Sigmoid colon (tissue), 7 donors: Measurements from ENCODE around the gene TBC1D8B. TPM values are rescaled to one million over a fixed set of nuclear protein-coding genes. Genes with fewer than 3 reads are reported as not detected.
"Not testable (repeated sequence)": the region's sequence is repeated elsewhere in the genome, so short reads cannot be mapped to it uniquely, and the experiment has no call there.

Source experiments
- DNase-seq: peaks from one replicate; pipeline ENCODE4 v3.0.0-alpha.2; 2019
- H3K27ac ChIP-seq, 4 donors: fragments of 200-600 bp; sonication (generic); one replicate each; pipeline ENCODE4 v1.5.1; 2016 to 2019; ENCODE audit warnings: mild to moderate bottlenecking in 1 of 4
- H3K27me3 ChIP-seq, 3 donors: fragments of 200-600 bp; sonication (generic); one replicate each; pipeline ENCODE4 v1.5.1; 2019; ENCODE audit warnings: mild to moderate bottlenecking in 1 of 3
- H3K36me3 ChIP-seq, 4 donors: fragments of 200-600 bp; sonication (generic); one replicate each; pipeline ENCODE4 v1.5.1; 2016 to 2019
- H3K4me1 ChIP-seq, 4 donors: fragments of 200-600 bp; sonication (generic); one replicate each; pipeline ENCODE4 v1.5.1; 2017 to 2019
- H3K4me3 ChIP-seq, 4 donors: fragments of 200-600 bp; sonication (generic); one replicate each; pipeline ENCODE4 v1.5.1; 2017 to 2019; ENCODE audit warnings: mild to moderate bottlenecking in 2 of 4, moderate library complexity in 1 of 4
- H3K9me3 ChIP-seq, 4 donors: fragments of 200-600 bp in 3 of 4; sonication (generic) in 3 of 4; one replicate each; pipeline versions ENCODE4 v1.5.1 to v1.6.1; 2013 to 2019
- EP300 ChIP-seq, 4 donors: sonication (generic); formaldehyde crosslinking; IDR thresholded peaks; one replicate each; pipeline ENCODE4 v1.6.1; 2017; ENCODE audit warnings: antibody characterized with exemption in 4 of 4
- POLR2A ChIP-seq, 2 donors: fragments of 450-650 bp; IDR thresholded peaks; one replicate each; pipeline ENCODE4 v1.6.1; 2016; ENCODE audit warnings: antibody characterized with exemption in 2 of 2, mild to moderate bottlenecking in 2 of 2, moderate library complexity in 2 of 2
- POLR2AphosphoS5 ChIP-seq, 4 donors: sonication (generic); formaldehyde crosslinking; IDR thresholded peaks; one replicate each; pipeline ENCODE4 v1.6.1; 2017; ENCODE audit warnings: antibody characterized with exemption in 4 of 4
- WGBS, 2 donors: extraction: QIAGEN DNeasy Blood & Tissue Kit; methylation state at CpG; one replicate each; pipeline ENCODE4 v1.1.7; 2013; 5-methylcytosine and 5-hydroxymethylcytosine counted together
- intact Hi-C: fragments of 100-400 bp; cut with DNase I; formaldehyde crosslinking; loops from one replicate; pipeline ENCODE4 v1.15.1; 2023
- polyA plus RNA-seq, 3 donors: library from polyadenylated mRNA; stranded (reverse); fragments of 200-250 nt; gene quantifications; one replicate each; pipeline ENCODE4 v1.2.3, GENCODE V29; 2013
- total RNA-seq, 4 donors: library from RNA; depleted of rRNA; stranded (reverse); fragments of >200 nt; gene quantifications; one replicate each; pipeline ENCODE4 v1.1.0, GENCODE V29; 2016
- TF ChIP-seq, protein P1 (sequence below), 4 experiments: fragments of 450-650 bp in 3 of 4; fragments of 200-600 bp in 1 of 4; IDR thresholded peaks; one replicate each; pipeline ENCODE4 v1.5.1; 2016 to 2019; ENCODE audit warnings: antibody characterized with exemption in 4 of 4, mild to moderate bottlenecking in 3 of 4, moderate library complexity in 2 of 4
- donor health status: healthy with polysubstance abuse.
- donor health status: Bipolar disorder and iron deficiency.
- donor health status: healthy.

Gene TBC1D8B
- total RNA-seq (1 to 10 TPM; 4.5 to 9.4 (median 5.7) TPM), polyA plus RNA-seq (1 to 10 TPM; 3.3 to 5.3 (median 3.6) TPM)

DNA sequence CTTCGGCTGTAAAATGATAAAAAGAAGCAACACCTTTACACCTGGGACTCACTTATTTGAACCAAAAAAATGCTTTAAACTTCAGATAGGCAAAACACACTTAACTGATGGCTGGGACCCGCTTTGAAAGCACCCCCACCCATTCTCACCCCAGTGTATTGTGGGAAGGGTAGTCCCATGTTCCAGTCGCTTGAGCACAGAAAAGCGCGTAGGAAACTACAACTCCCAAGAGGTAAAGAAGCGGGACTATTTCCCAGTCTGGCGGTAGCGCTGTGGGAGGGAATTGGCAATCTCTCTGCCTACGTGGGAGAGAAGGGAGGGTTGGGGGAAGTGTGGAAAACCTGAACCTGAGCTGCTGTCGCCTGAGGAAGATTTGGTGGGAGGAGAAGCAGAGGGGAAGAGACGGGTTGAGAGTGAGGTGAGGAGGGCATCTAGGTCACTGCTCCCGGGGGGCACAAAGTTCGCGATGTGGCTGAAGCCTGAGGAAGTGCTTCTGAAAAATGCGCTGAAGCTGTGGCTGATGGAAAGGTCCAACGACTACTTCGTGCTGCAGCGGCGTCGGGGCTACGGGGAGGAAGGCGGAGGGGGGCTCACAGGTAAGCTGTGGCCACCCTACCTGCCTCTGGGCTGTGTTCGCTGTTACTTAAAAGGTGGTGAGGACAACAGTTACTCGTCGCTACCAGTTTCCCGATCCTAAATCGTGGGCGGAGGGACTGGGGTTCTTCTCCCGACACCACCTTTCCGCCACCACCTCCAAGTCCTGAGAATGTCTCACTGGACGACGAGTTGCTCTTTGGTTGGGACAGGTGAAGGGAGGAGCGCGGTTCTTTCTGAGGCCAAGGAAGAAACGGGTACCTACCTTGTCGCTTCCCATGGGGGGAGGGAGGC lies at the start of gene TBC1D8B:
TSS of gene TBC1D8B (plus strand) at position 286 of the 888 bp plus-strand sequence. CDS start at position 467, 181 bp downstream.
- Histone ChIP-seq H3K4me3 (peak within 1 kb of the TSS; percentile 44 to 67 (median 61)), H3K9me3 (no peaks in the 10 kb centered on the region), H3K27ac (peak within 1 kb of the TSS; percentile 40 to 56 (median 48)), H3K27me3 (no peaks in the 10 kb centered on the region), H3K4me1 (no peaks in the 10 kb centered on the region), H3K36me3 (no peaks in the 10 kb centered on the region)
- TF ChIP-seq POLR2AphosphoS5 (IDR thresholded peaks at IDR 0.05) (peak; percentile 60 to 81 (median 66)), POLR2A (IDR thresholded peaks at IDR 0.05) (no peak)
- intact Hi-C loops, result loop anchor here (5.0 kb wide), 1 partner anchor 190 kb away; the partner anchor contains the start of gene RADX
- peak; percentile 89 for DNase-seq
- WGBS, 2 donors, result 1% methylated on average over 36 of the region's 36 CpGs

DNA sequence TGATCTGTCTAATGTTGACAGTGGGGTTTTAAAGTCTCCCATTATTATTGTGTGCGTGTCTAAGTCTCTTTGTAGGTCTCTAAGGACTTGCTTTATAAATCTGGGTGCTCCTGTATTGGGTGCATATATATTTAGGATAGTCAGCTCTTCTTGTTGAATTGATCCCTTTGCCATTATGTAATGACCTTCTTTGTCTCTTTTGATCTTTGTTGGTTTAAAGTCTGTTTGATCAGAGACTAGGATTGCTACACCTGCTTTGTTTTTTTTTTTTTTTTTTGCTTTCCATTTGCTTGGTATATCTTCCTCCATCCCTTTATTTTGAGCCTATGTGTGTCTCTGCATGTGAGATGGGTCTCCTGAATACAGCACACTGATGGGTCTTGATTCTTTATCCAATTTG lies 33.2 kb upstream of the TBC1D8B start:
- DNase-seq, H3K9me3 ChIP-seq, H3K27ac ChIP-seq, H3K27me3 ChIP-seq, H3K4me1 ChIP-seq, intact Hi-C loops, H3K4me3 ChIP-seq, H3K36me3 ChIP-seq: not testable (repeated sequence)
- WGBS, 2 donors, result 82 to 88% methylated on average over 1 of the region's 1 CpG

DNA sequence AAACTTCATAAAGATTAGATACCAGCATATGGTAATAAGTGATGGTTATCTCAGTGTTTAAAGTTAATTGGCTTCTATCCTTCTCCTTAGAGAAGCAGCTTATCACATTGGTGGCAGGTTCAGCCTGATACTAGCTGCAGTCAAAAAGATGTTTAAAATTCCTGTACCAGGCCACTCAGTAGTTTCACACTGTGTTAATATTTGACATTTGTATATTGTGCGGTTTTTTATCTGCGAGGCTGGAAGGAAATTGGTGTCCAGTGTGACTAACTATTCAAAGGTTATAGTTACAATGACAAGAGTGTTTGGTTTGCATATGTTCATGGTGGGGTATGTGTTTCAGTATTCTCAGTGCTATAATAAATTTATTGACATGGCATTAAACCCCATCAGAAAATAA lies 27.5 kb upstream of the TBC1D8B start:
- intact Hi-C loops, result no loop called here
- DNase-seq, result no peak
- no peaks in the 10 kb centered on the region for H3K9me3 ChIP-seq
- WGBS, 2 donors, result 32 to 63% methylated on average over 2 of the region's 2 CpGs
- no peaks in the 10 kb centered on the region for H3K27me3 ChIP-seq
- TF ChIP-seq, protein P1, sequence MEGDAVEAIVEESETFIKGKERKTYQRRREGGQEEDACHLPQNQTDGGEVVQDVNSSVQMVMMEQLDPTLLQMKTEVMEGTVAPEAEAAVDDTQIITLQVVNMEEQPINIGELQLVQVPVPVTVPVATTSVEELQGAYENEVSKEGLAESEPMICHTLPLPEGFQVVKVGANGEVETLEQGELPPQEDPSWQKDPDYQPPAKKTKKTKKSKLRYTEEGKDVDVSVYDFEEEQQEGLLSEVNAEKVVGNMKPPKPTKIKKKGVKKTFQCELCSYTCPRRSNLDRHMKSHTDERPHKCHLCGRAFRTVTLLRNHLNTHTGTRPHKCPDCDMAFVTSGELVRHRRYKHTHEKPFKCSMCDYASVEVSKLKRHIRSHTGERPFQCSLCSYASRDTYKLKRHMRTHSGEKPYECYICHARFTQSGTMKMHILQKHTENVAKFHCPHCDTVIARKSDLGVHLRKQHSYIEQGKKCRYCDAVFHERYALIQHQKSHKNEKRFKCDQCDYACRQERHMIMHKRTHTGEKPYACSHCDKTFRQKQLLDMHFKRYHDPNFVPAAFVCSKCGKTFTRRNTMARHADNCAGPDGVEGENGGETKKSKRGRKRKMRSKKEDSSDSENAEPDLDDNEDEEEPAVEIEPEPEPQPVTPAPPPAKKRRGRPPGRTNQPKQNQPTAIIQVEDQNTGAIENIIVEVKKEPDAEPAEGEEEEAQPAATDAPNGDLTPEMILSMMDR (IDR thresholded peaks at IDR 0.05), result no peak
- TF ChIP-seq POLR2A (IDR thresholded peaks at IDR 0.05) (no peak), EP300 (IDR thresholded peaks at IDR 0.05) (no peak)
- no peaks in the 10 kb centered on the region for H3K4me1 ChIP-seq
- no peaks in the 10 kb centered on the region for H3K36me3 ChIP-seq
- H3K4me3 ChIP-seq, result no peak overlapping the region
- no peak overlapping the region for H3K27ac ChIP-seq

DNA sequence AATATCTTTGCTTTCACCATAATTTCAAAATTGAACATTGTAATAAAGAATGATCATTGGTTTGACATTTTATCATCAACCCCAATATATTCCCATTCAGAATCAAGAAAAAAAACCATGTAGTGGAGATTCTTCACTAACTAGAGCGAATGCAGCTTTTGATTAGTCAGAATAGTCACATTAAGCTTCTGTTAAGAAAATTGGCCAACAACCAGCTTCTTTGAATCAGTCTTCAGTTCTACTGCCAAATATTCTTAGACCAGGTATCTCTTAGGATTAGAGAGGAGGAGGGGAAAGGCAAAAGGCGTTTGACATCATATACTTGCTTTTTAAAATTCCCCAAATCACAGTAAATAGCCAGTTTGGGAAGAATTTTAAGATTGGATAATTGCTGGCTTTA lies 22.2 kb upstream of the TBC1D8B start:
- Histone ChIP-seq H3K36me3 (no peaks in the 10 kb centered on the region), H3K9me3 (no peaks in the 10 kb centered on the region), H3K4me1 (no peaks in the 10 kb centered on the region), H3K4me3 (no peak overlapping the region), H3K27ac (no peak overlapping the region), H3K27me3 (peaks cover 0 to under 1% (median 0%) of the 10 kb centered on the region in 3 donors)
- intact Hi-C loops, result no loop called here
- WGBS, 2 donors, result 33 to 68% methylated on average over 2 of the region's 2 CpGs
- DNase-seq, result no peak
- TF ChIP-seq, protein P1 (IDR thresholded peaks at IDR 0.05), result no peak
- TF ChIP-seq EP300 (IDR thresholded peaks at IDR 0.05), result no peak
- no peak for TF ChIP-seq POLR2A (IDR thresholded peaks at IDR 0.05)
- no peak for TF ChIP-seq POLR2AphosphoS5 (IDR thresholded peaks at IDR 0.05)

DNA sequence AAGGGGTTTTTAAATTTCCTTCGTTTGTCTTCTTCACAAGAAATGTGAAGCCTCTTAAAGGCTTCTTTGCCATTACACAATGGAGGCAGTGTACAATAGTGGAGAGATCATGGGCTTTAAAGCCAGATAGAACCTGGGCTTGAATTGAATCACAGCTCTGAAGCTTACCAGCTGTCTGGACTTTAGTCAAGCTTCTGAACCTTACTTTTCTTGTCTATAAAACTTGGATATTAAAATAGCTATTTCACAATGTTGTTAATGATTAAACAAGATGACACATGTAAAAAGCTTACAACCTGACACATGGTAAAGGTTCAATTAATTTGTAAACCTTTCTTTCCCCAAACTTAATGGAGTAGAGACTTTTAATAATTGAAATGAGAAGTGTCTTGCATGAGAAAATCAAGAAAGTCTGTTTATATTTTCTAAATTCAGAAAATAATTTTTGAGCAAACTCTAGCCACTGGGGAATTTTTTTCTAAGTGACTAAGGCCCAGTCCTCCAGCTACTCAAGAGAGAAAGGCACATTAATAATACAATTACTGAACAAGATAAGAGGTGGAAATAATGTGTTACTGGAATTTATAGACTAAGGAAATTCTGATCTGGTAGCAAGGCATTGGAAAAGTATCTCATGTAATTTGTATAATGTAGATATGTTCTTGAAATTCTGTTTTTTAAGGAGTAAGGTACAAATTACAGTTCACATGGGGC lies 21.7 kb upstream of the TBC1D8B start:
- Histone ChIP-seq H3K27ac (no peak overlapping the region), H3K27me3 (peaks cover 0 to 3% (median 0%) of the 10 kb centered on the region in 3 donors), H3K4me3 (no peak overlapping the region), H3K9me3 (no peaks in the 10 kb centered on the region), H3K36me3 (no peaks in the 10 kb centered on the region), H3K4me1 (no peaks in the 10 kb centered on the region)
- no peak for DNase-seq
- intact Hi-C loops, result no loop called here
- TF ChIP-seq POLR2A (IDR thresholded peaks at IDR 0.05) (no peak), POLR2AphosphoS5 (IDR thresholded peaks at IDR 0.05) (no peak), EP300 (IDR thresholded peaks at IDR 0.05) (no peak)
- TF ChIP-seq, protein P1 (IDR thresholded peaks at IDR 0.05), result no peak
- WGBS, 2 donors, result 15 to 65% methylated on average over 1 of the region's 1 CpG
